ENCODE data around the gene CDC42BPA. TPM values are rescaled to one million over a fixed set of nuclear protein-coding genes. Genes with fewer than 3 reads are reported as not detected.

The CDC42BPA gene
- total and polyA plus RNA-seq, 2 donors (not counting 1 experiment from before 2014, with no cell fraction given): 26.4 to 77.1 TPM

- no peak for DNase-seq (ENCODE audit: low read depth in 2 of 2)
- peaks cover 7% of the 10 kb centered on the region for H3K4me1 ChIP-seq (ENCODE audit: control insufficient read depth, extremely low read depth, insufficient read depth, low read length)
- H3K27ac ChIP-seq (ENCODE audit: insufficient read depth, low read length): no peak overlapping the region
- peak overlapping the region; percentile 55 for H3K9ac ChIP-seq (ENCODE audit: insufficient read depth, low read length)
- H2AFZ ChIP-seq (ENCODE audit: low read length): peak overlapping the region; percentile 79
- no peaks in the 10 kb centered on the region for H4K20me1 ChIP-seq (ENCODE audit: control insufficient read depth, extremely low read depth, insufficient read depth, low read length)
- peak overlapping the region; percentile 91 for H3K4me2 ChIP-seq (ENCODE audit: extremely low read depth, insufficient read depth, low read length)
- H3K79me2 ChIP-seq (ENCODE audit: control insufficient read depth, insufficient read depth, low read length): no peaks in the 10 kb centered on the region
- H3K36me3 ChIP-seq (ENCODE audit: control insufficient read depth, insufficient read depth, low read length): no peaks in the 10 kb centered on the region
- H3K27me3 ChIP-seq (ENCODE audit: control insufficient read depth, insufficient read depth, low read length): no peaks in the 10 kb centered on the region
- peak overlapping the region; percentile 69 to 81 (median 72) for H3K4me3 ChIP-seq (replicated peaks in 1 of 4; ENCODE audit: control extremely low read depth in 1 of 4, insufficient read depth in 1 of 4, low read depth in 3 of 4, low read length in 4 of 4)
- no peak for TF ChIP-seq CTCF (conservative IDR thresholded peaks at IDR 0.05 in 1 of 2, IDR thresholded peaks at IDR 0.05 in 1 of 2; ENCODE audit: low read depth in 1 of 2, low read length in 2 of 2)
- TF ChIP-seq EZH2 (IDR thresholded peaks at IDR 0.05; ENCODE audit: low read length, missing control alignments): no peak
- no peaks in the 10 kb centered on the region for H3K9me3 ChIP-seq (ENCODE audit: control insufficient read depth, insufficient read depth, low read depth, low read length)
These were observed 377.6 kb downstream of the CDC42BPA start for GRCh38 chr1:226940806-226941067.

GRCh38 chr1:226940029-226940805 is 378.1 kb downstream of the CDC42BPA start, which contains the start of gene COQ8A:
Gene COQ8A (plus strand): TSS chr1:226940294. CDS start chr1:226961386, 21,092 bp downstream.
- no peaks in the 10 kb centered on the region for H3K79me2 ChIP-seq (ENCODE audit: control insufficient read depth, insufficient read depth, low read length)
- H2AFZ ChIP-seq (ENCODE audit: low read length): peak within 1 kb of the TSS; percentile 79
- no peaks in the 10 kb centered on the region for H3K36me3 ChIP-seq (ENCODE audit: control insufficient read depth, insufficient read depth, low read length)
- no peaks in the 10 kb centered on the region for H3K27me3 ChIP-seq (ENCODE audit: control insufficient read depth, insufficient read depth, low read length)
- H3K27ac ChIP-seq (ENCODE audit: insufficient read depth, low read length): peak within 1 kb of the TSS; percentile 87
- DNase-seq (ENCODE audit: low read depth in 2 of 2): peak; percentile 99
- H3K9ac ChIP-seq (ENCODE audit: insufficient read depth, low read length): peak within 1 kb of the TSS; percentile 70
- peak within 1 kb of the TSS; percentile 91 for H3K4me2 ChIP-seq (ENCODE audit: extremely low read depth, insufficient read depth, low read length)
- peak within 1 kb of the TSS; percentile 69 to 81 (median 72) for H3K4me3 ChIP-seq (replicated peaks in 1 of 4; ENCODE audit: control extremely low read depth in 1 of 4, insufficient read depth in 1 of 4, low read depth in 3 of 4, low read length in 4 of 4)
- peaks cover 7% of the 10 kb centered on the region for H3K4me1 ChIP-seq (ENCODE audit: control insufficient read depth, extremely low read depth, insufficient read depth, low read length)
- H4K20me1 ChIP-seq (ENCODE audit: control insufficient read depth, extremely low read depth, insufficient read depth, low read length): no peaks in the 10 kb centered on the region
- TF ChIP-seq CTCF (conservative IDR thresholded peaks at IDR 0.05 in 1 of 2, IDR thresholded peaks at IDR 0.05 in 1 of 2; ENCODE audit: low read depth in 1 of 2, low read length in 2 of 2) (no peak), EZH2 (IDR thresholded peaks at IDR 0.05; ENCODE audit: low read length, missing control alignments) (no peak)
- no peaks in the 10 kb centered on the region for H3K9me3 ChIP-seq (ENCODE audit: control insufficient read depth, insufficient read depth, low read depth, low read length)

Other genes with a start within 250 kb of the CDC42BPA start
- gene ZNF678, start 245.1 kb upstream of the CDC42BPA start, total RNA-seq: 5.6 and 7.3 TPM in 2 replicates
- gene ZNF678, start 245.1 kb upstream of the CDC42BPA start, polyA plus RNA-seq: 2.2 and 2.8 TPM in 2 replicates